IPS-NIHi11 (cell line): ENCODE measurements around the gene MIGA1.
"Not testable (repeated sequence)": the region's sequence is repeated elsewhere in the genome, so short reads cannot be mapped to it uniquely, and the experiment has no call there.

ENCODE experiments used
- DNase-seq: peaks from one replicate; pipeline ENCODE4 v3.0.0; 2012; ENCODE audit warnings: mixed read lengths, low spot score

Gene MIGA1, protein sequence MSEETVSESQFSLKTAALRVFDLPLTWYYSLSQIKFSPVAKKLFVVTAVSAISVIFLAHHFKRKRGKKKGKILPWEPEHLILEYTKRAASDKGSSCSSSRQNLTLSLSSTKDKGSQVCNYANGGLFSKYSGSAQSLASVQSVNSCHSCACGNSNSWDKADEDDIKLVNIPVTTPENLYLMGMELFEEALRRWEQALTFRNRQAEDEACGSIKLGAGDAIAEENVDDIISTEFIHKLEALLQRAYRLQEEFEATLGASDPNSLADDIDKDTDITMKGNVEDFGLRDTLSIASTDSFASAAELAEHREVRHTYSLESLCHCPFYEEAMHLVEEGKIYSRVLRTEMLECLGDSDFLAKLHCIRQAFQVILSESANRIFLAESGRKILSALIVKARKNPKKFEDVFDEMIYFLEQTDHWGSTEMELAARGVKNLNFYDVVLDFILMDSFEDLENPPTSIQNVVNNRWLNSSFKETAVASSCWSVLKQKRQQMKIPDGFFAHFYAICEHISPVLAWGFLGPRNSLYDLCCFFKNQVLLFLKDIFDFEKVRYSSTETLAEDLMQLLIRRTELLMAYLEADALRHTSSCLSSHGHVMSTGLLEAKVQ

DNA sequence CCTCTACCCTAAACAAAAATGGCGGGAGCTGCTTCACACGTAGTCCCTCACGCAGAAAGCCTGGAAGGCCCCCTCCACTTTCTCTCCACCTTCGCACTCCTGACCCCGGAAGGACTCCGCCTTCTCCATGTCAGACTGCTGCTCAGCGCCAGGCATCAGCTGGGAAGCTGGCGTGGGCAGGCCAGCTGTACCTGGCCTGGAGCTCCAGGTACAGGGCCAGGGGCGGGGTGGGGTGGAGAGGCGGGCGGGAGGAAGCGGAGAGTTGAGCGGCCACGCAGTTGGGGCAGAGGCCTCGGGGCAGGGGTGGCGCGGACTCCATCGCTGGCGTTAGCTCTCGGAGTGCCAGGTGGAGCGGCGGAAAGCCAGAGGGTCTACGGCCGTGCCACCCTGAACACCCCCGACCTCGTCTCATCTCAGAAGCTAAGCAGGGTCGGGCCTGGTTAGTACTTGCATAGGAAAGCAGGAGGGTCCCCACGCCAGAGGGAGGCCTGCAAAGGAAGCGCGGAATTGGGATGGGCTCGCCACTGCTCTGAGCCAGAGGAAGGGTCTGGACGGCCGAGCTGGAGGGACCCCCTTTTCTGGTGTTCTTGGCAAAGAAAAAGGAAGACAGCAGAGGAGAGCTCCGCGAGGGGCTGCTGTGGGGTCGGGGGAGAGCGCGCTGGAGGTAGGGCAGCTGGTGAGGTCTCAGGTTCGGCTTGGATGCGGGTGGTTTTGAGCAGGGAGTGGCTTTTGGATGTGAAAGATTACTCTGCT, at the start of gene MIGA1:
MIGA1 (plus strand) TSS at position 121 of the 753 bp plus-strand sequence. CDS start 3,604 bp downstream, outside the sequence.
- DNase-seq: peak; percentile 91

DNA sequence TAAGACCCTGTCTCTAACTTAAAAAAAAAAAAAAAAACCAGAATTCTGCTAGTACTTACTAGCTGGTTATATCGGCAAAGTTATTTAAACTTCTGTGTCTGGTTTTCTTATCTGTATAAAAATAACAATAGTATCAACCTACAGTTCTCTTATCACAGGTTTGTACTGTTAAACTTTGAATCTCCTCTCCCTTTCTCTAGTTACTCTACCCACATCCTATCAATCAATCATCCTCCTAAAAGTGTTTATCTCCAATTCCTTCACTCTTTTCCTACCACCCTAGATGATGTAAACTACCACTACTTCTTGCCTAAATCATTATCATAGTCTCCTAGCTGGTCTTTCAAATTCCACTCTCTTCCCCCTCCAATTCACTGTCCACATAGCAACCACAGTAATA, 47.4 kb upstream of the MIGA1 start:
- no peak for DNase-seq

DNA sequence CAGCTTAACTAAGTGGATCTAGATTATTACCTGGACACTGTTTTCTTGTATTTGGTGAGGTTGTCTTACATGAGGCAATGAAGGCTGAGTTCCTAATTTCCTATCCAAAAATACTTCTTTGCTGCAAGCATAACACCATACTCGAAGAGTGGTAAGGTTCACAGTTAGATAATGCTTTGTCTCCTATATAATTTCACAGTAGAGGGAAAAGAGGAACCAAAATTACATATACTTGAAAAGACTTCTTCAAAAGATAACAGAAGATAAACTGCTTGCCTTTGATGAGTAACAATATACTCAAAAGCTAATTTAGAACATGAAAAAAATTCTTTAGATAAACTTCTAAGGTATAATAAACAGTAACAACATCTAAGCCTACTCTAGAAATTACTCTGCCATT, 40.2 kb upstream of the MIGA1 start:
- no peak for DNase-seq

DNA sequence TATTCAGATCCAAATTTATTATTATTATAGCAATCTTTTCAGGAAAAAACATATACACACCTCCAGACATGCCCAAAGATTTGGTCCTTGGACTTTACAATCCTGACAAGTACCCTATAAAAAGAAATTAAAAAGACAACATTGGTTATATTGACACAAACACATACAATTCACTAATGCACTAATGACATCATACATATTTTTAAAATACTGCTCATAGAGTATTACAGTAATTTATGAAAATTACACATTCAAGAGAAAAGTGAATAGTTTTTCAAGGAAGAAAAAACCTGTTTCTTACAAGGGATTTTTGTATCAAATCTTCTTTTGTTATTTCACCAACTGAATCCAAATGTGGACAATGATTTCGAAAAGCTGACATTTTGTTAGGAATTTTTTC, 38.1 kb upstream of the MIGA1 start:
- DNase-seq: no peak

DNA sequence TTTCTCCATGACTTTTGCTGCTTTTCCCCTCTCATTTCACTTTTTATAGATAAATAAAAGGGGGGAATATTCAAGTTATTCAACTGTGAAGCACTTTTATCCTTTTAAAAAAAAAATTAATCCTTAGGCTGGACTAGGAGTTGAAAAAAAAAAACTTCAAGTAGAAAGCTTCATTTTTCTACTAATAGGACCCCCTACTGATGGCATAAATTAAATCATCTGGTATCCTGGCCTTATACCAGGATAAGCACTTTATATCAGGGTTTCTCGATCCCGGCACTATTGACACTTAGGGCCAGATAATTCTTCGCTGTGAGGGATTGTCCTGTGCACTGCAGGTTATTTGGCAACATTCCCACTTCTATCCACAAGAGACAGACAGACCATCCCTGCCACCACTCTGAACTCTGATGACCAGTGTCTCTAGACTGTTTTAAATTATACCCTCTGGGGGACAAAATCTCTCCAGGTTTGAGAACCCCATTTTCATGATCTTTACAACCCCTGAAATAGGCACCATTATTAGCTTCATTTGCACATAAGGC, 37.4 kb upstream of the MIGA1 start:
- no peak for DNase-seq

DNA sequence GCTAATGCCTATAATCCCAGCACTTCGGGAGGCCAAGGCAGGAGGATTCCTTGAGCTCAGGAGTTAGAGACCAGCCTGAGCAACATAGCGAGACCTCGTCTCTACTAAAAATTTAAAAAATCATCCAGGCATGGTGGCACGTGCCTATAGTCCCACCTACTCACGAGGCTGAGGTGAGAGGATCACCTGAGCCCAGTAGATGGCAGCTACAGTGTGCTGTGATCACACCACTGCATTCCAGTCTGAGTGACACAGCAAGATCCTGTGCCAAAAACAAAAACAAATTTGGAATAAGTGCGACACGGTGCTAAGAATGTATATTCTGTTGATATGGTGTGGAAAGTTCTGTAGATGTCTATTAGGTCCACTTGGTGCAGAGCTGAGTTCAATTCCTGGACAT, 34.9 kb upstream of the MIGA1 start:
- DNase-seq: no peak

DNA sequence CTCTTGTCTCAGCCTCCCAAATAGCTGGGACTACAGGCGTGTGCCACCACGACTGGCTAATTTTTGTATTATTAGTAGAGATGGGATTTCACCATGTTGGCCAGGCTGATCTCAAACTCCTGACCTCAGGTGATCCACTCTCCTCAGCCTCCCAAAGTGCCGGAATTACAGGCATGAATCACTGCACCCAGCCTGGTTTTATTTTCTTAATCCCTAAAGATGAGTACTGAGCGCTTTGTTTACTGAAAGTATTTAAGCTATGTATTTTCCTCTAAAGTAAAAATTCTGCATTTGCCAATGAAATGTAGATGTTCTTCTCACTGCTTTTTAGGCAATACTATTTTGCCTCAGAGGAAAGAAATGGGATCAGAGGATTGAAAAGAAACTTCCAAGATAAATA, 30.0 kb upstream of the MIGA1 start:
- DNase-seq: not testable (repeated sequence)

DNA sequence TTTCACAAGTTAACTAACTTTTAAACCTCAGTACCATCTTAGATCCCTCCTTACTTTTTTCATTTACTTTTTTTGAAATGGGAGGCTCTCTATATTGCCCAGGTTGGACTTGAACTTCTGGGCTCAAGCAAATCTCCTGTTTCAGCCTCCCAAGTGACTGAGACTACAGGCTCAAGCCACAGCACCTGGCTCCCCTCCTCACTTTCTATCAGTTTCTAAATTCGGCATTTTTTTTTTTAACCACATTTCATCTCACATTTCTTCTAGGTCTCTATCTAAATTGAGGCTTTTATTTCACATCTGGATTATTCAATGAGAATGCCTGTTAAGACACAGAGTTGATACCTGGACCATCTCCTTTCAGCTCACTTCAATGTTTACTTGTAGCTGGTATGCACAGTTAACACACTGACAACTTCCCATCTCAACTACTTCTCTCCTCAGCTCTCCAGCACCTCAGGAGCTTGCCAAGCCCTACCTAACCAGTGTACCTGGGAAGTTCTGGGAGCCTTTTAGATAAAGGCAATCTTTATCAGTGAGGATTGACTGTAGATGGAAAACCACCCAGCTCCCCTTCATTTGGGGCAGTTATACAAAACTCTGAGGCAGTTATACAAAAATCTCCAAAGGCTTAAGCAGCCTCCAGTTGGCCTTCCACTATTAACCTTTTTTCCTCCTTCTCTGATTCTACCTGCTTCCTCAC, 23.2 kb upstream of the MIGA1 start:
- no peak for DNase-seq

DNA sequence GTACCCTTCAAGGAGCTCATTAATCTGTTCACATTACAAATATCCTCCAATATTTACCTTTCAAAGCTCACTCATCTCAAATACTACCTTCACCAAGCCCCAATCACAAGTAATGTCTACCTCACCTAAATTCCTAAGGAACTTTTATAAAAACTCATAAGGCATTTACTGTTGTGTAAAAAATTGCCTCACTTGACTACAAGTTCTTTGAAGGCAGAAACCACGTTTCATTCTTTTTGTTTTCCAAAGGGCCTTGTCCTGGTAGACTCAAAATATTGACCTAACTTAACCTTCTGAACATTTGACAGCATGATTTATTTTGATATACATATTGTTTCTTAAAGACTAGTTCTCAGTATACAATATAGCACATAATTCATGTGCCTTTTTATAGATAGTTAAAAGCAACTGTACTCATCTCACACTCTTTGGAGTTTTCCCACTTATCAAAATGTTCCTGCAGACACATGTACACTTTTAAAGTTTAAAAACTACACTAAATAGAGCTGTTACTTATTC, 22.3 kb upstream of the MIGA1 start:
- no peak for DNase-seq

DNA sequence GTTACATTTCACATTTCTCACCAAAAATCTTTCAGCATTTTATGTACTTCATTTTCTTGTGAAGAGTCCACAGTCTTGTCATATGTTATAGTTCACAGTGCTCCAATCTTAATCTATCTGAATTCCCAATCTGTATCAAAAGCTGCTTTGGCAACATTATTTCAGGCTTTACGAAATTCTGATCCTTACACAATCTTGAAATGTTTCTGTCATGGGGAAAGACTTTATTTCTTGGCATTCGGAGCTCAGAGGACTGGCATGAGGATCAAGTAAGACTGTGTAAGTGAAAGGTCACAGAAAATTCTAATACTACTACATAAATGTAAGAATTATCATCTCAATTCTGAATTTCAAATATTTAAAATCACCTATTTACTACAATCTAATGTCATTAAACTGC, 21.8 kb upstream of the MIGA1 start:
- DNase-seq: no peak

DNA sequence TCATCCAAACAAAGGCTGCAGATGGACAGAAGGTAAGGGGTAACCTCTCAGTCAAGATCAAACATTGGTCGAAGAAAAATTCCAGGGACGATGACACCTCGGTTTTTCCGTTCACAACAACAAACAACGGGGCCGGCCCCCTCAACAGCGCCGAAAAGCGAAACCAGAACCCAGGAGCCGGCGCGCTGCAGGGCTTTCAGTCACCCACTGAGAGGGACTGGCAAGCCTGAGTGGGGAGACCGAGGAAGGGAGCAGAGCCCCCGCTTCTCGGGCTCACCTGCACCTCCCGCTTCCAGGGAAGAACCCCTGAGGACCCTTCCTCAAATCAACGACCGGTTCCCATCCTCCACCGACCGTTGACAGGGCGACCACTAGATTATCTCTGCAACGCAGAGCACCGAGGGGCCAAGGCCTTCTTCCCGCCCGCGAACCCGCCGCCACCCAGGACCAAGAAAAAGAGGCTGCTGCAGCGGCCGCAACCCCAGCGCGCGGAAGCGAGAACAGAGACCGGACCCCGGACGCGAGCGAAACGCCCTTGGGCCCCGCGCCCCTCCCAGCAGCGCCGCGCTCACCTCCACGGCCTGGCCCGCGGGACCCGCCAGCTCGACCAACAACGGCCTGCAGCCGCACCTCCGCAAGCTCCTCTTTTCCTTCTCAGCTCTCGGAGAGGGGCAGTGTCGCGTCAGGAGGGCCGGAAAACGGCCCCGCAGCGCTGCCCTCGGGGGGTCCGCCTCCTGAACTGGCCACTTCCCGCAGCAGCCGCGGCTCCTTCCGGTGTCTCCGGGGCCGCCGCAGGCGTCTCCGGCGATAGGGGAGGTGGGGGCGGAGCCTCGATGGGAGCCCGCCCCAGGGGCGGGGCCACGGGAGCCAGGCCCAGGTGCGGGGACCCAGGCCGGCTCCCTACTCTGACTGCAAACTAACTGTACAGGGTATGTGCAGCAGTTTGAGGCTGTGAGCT, 20.1 kb upstream of the MIGA1 start, which contains the start of gene USP33:
USP33 (minus strand) TSS at position 782 of the 958 bp plus-strand sequence. CDS start 18,155 bp downstream, outside the sequence.
- peak; percentile 95 for DNase-seq

DNA sequence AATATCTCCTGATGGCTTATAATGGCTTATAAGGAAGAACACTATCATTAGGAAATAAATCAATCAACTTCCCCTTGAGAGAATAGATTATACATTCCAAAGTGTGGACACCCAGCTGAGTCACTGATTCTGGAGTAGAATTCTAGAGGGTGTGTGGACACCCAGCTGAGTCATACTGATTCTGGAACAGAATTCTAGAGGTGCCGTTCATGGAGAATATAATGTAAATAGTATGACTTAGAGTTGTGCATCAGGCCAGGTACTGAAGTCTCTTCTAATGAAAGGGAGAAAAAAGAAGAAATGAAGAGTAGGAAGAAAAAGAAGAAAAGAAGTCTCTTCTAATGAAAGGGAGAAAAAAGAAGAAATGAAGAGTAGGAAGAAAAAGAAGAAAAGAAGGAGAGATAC, 17.4 kb upstream of the MIGA1 start:
- no peak for DNase-seq

DNA sequence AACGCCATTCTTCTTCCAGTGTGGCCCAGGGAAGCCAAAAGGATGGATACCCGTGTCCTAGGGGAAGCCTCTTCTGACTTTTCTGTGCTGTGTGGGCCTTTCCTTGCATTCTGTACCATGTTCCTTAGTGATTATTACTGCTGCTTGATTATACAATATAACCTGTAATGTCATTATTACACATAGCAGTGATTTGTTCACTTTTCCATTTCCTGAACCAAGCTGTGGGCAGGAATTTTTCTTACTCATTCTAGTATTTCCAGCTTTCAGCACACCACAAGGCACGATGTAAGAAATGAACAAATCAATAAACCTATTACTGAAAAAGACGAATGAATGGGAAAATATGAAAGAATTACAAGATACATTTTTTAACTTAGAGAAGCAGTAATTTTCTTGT, 11.4 kb upstream of the MIGA1 start:
- DNase-seq: no peak

DNA sequence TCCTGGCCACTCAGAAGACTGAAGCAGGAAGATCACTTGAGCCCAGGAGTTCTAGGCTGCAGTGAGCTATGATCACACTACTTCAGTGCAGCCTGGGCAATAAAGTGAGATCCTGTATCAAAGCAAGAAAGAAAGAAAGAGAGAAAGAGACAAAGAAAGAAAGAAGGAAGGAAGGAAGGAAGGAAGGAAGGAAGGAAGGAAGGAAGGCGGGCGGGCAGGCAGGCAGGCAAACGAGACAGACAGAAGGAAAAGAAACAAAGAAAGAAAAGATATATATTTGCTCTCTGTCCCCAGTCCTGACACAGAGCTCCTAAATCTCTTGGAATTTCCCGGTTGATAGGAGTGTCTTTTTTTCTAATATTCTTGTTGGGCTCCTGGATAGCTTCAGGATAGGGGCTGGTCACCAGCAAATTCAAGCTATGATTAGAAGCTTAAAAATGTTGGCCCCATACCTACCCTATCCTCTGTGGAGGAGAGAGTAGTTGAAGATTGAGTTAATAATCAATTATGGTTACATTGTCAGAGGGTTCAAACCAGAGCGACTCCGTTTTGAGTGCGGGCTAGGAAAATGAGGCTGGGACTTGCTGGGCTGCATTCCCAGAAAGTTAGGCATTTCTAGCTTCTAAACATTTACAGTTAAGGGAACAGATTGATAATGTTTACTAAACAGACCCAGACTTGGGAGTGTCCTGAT, 3.3 kb upstream of the MIGA1 start:
- no peak for DNase-seq

DNA sequence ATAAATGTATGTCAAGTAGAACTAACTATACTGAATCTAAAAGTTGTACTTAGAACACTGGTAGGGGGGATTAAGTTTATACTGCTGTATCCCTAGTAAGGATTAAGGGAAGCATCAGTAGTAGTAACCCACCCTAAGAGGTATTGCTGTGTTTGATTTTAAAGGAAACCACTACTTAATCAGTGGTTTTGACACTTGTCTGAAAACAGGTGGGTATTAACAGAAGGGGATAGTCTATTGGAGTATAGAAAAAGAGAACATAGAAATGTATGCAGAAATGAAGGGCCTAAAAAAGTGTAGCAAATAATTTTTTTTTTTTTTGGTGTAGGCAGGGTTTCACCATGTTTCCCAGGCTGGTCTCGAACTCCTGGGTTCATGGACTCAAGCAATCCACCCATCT, 2.2 kb downstream of the MIGA1 start:
- DNase-seq: no peak

DNA sequence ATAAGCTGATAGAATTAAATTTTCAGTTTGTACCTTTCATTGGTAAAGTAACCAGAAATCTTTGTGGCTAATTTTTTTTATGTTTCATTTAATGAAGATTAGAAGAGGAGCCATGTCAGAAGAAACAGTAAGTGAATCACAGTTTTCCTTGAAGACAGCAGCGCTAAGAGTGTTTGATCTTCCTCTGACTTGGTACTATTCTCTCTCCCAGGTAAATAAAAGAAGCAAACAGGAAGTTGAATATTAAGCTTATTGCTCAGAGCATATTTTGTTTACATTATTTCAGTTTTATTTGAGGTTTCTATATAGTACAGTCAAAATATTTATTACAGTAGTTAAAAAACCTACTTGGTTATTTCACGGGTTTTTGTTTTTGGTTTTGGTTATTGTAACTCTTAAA, 3.7 kb downstream of the MIGA1 start:
- DNase-seq: no peak

DNA sequence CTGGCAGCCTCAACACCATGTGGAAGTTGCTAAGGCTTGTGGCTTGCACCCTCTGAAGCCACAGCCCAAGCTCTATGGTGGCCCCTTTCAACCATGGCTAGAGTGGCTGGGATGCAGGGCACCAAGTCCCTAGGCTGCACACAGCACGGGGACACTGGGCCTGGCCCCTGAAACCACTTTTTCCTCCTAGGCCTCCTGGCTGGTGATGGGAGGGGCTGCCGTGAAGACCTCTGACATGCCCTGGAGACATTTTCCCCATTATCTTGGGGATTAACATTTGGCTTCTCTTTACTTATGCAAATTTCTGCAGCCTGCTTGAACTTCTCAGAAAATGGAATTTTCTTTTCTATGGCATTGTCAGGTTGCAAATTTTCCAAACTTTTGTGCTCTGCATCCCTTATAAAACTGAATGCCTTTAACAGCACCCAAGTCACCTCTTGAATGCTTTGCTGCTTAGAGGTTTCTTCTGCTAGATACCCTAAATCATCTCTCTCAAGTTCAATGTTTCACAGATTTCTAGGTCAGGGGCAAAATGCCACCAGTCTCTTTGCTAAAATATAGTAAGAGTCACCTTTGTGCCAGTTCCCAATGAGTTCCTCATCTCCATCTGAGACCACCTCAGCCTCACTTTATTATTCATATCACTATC, 6.8 kb downstream of the MIGA1 start:
- not testable (repeated sequence) for DNase-seq

DNA sequence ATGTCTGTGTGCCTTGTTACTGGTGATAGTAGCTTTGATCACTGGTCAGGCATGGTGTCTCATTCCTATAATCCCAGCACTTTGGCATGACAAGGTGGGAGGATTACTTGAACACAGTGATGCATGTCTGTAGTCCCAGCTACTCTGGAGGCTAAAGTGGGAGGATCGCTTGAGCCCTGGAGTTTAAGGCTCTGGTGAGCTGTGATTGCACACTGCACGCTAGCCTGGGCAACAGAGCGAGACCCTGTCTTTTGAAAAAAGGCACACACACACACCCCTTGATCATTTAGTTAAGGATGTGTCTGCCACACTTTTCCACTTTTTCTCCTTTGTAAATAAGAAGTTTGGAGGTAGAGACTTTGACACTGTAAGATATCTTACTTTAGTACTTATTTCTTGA, 15.1 kb downstream of the MIGA1 start:
- DNase-seq: no peak

DNA sequence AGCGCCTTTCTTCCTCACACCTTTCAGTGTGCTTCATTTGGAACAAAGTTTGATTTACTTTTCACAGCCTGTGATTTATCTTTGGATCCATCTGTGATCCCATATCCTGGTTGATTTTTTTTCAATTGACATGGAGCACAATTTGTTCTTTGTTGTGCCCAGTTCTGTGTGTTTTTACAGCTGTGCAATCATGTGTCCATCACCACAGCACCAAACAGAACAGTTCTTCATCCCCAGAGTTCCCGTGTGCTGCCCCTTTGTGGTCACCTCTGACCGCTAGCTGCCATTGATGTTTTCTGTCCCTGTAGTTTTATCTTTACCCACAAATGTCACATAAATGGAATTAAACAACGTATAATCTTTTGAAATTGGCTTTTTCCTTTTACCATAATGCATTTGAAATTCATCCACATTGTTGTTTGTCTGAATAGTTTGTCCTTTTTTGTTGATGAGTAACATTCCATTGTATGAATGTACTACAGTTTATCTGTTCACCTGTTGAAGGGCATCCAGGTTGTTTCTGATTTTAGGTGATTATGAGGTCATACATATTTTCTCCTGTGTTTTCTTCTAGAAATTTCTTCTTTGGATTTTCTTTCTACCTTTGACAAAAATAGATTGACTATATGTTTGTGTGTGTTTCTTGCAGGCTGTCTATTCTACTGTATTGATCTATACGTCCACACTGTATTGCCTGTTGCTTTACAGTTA, 17.4 kb downstream of the MIGA1 start:
- peak; percentile 14 for DNase-seq
